Measurements from ENCODE around the gene PTPRG.

PTPRG gene

DNA sequence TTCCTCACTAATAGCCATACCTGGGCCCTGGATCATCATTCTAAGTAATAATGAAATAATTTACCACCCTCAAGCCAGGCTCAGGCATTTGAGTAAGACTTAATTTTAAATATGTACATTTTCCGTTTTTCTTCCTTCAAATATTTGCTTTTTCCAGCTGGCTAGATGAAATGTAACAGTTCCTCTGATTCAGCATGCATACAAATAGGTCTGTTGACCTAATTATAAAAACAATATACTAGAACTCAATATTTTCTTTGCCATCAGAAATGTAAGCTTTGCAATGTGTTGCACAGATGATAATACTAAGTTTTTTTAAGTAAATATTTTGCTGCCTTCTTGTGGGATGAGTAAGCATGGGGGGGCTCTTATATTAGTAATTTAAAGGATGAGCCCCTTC, 720.4 kb downstream of the PTPRG start:
- no peak for TF ChIP-seq POLR2AphosphoS5 (IDR thresholded peaks at IDR 0.05; ENCODE audit: low read depth, low read length)
- TF ChIP-seq FOXP2 (optimal IDR thresholded peaks at IDR 0.05; ENCODE audit: borderline replicate concordance, extremely low read depth, extremely low read length, insufficient read depth), result no peak
- TF ChIP-seq, protein P1, sequence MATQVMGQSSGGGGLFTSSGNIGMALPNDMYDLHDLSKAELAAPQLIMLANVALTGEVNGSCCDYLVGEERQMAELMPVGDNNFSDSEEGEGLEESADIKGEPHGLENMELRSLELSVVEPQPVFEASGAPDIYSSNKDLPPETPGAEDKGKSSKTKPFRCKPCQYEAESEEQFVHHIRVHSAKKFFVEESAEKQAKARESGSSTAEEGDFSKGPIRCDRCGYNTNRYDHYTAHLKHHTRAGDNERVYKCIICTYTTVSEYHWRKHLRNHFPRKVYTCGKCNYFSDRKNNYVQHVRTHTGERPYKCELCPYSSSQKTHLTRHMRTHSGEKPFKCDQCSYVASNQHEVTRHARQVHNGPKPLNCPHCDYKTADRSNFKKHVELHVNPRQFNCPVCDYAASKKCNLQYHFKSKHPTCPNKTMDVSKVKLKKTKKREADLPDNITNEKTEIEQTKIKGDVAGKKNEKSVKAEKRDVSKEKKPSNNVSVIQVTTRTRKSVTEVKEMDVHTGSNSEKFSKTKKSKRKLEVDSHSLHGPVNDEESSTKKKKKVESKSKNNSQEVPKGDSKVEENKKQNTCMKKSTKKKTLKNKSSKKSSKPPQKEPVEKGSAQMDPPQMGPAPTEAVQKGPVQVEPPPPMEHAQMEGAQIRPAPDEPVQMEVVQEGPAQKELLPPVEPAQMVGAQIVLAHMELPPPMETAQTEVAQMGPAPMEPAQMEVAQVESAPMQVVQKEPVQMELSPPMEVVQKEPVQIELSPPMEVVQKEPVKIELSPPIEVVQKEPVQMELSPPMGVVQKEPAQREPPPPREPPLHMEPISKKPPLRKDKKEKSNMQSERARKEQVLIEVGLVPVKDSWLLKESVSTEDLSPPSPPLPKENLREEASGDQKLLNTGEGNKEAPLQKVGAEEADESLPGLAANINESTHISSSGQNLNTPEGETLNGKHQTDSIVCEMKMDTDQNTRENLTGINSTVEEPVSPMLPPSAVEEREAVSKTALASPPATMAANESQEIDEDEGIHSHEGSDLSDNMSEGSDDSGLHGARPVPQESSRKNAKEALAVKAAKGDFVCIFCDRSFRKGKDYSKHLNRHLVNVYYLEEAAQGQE (IDR thresholded peaks at IDR 0.05; ENCODE audit: insufficient read depth in 1 of 2, low read depth in 2 of 2, low read length in 2 of 2), result no peak
- no peak for TF ChIP-seq SIN3A (IDR thresholded peaks at IDR 0.05; ENCODE audit: borderline replicate concordance, insufficient read depth, low read length)
- no peak for TF ChIP-seq TAF1 (IDR thresholded peaks at IDR 0.05; ENCODE audit: borderline replicate concordance, insufficient read depth, low read length)

DNA sequence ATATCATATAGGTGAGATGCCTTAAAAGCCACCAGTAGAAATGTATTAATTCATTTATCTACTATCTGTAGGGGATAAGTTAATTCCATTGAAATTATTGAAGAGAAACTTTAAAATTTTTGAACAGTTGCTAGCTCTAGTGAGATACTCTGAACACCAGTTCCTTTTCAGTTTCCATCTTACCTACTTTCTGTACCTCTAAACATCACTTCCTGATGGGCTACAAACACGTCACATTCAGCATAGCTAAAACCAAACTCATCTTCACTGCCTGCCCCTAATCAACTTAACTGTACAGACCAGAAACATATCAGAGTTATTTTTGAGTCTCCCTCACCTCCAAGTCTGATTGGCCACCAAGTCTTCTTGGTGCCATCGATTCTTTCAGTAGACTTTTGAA, 723.1 kb downstream of the PTPRG start:
- TF ChIP-seq SIN3A (IDR thresholded peaks at IDR 0.05; ENCODE audit: borderline replicate concordance, insufficient read depth, low read length) (no peak), POLR2AphosphoS5 (IDR thresholded peaks at IDR 0.05; ENCODE audit: low read depth, low read length) (no peak), FOXP2 (optimal IDR thresholded peaks at IDR 0.05; ENCODE audit: borderline replicate concordance, extremely low read depth, extremely low read length, insufficient read depth) (no peak), TAF1 (IDR thresholded peaks at IDR 0.05; ENCODE audit: borderline replicate concordance, insufficient read depth, low read length) (no peak)
- TF ChIP-seq, protein P1 (IDR thresholded peaks at IDR 0.05; ENCODE audit: insufficient read depth in 1 of 2, low read depth in 2 of 2, low read length in 2 of 2), result no peak

DNA sequence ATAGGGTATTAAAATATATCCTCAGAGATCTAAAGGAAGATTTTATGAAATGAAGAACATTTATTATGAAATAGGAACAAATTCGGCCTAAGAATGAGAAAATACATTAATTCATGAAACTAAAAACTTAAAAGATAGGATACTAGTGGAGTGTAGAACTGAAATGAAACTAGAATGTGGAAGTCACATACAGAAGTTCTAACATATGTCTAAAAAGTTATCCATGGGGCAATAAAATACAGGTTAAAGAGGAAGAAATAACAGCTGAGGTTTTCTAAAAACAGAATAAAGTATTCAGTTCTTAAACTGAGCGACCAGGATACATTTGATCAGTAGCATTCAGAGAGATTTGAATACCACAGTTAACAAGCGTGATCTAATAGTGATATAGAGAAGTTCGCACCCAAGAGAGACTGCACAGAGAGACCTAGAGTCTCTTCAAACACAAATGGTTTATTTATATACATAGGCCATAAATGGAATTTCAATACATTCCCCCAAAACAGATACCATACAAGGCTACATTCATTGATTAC, 726.1 kb downstream of the PTPRG start:
- TF ChIP-seq POLR2AphosphoS5 (IDR thresholded peaks at IDR 0.05; ENCODE audit: low read depth, low read length) (no peak), FOXP2 (optimal IDR thresholded peaks at IDR 0.05; ENCODE audit: borderline replicate concordance, extremely low read depth, extremely low read length, insufficient read depth) (no peak), SIN3A (IDR thresholded peaks at IDR 0.05; ENCODE audit: borderline replicate concordance, insufficient read depth, low read length) (no peak), TAF1 (IDR thresholded peaks at IDR 0.05; ENCODE audit: borderline replicate concordance, insufficient read depth, low read length) (no peak)
- TF ChIP-seq, protein P1 (IDR thresholded peaks at IDR 0.05; ENCODE audit: insufficient read depth in 1 of 2, low read depth in 2 of 2, low read length in 2 of 2), result no peak

DNA sequence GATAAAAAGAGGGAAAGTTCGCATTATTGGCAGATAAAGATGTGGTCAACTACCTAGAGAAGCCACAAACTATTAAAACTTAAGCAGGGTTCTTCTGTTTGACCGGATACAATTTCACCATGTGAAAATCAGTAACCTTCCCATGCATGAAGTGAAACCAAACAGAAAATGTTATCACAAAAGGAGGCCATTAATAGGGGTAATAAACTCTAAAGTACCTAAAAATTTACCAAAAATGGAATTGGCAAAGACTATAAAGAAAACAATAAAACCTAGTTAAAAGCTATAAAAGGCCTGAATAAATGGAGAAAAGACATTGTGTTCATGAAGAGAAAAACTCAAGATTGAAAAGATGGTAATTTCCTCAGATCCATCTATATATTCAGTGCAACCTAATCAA, 728.6 kb downstream of the PTPRG start:
- TF ChIP-seq POLR2AphosphoS5 (IDR thresholded peaks at IDR 0.05; ENCODE audit: low read depth, low read length) (no peak), FOXP2 (optimal IDR thresholded peaks at IDR 0.05; ENCODE audit: borderline replicate concordance, extremely low read depth, extremely low read length, insufficient read depth) (no peak), SIN3A (IDR thresholded peaks at IDR 0.05; ENCODE audit: borderline replicate concordance, insufficient read depth, low read length) (no peak), TAF1 (IDR thresholded peaks at IDR 0.05; ENCODE audit: borderline replicate concordance, insufficient read depth, low read length) (no peak)
- TF ChIP-seq, protein P1 (IDR thresholded peaks at IDR 0.05; ENCODE audit: insufficient read depth in 1 of 2, low read depth in 2 of 2, low read length in 2 of 2), result no peak

Data from PFSK-1 (cell line).